ENCODE measurements around the gene PCBP4.

DNA sequence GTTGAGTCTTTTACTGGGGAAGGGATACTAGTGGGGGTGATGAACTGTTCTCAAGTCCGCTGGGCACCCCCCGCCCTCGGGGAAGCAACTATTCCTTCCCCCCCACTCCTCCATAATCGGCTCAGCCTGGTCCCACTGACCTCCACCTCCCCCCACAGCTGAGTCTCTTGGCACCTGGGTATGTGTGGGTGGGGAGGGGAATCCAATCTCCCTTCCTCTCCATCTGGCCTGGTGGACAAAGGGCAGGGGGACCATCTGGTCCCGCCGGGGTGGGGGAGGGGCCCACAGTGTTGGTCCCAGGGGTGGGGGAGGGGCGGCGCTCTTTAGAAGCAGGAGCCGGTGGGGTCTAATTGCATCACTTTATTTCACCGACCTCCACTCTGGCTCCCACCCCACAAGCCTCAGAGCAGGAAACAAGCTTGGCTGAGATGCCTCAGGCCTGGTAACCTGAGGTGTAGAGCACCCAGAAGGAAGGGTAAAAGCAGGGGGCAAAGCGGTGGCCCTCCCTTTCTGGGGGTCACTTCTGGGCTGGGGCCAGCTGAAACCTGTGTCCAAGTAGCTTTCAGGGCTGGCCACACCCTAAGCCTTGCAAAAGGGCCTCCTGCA is 1.0 kb upstream of the PCBP4 start:
- TF ChIP-seq CTCF (IDR thresholded peaks at IDR 0.05) (no peak), POLR2A (IDR thresholded peaks at IDR 0.05) (no peak)
